IMR-90 (cell line): ENCODE measurements around the gene MTF1.

ENCODE experiments used
- BHLHE40 ChIP-seq: fragments of 150-350 bp; IDR thresholded peaks from 2 replicates; pipeline ENCODE4 v1.6.1; 2016; ENCODE audit warnings: mild to moderate bottlenecking, low read depth, low read length
- CEBPB ChIP-seq: IDR thresholded peaks from 2 replicates; pipeline ENCODE4 v1.6.1; 2012; ENCODE audit warnings: low read depth, low read length, improper control_type of control experiment
- CHD1 ChIP-seq: IDR thresholded peaks from 2 replicates; pipeline ENCODE4 v1.6.1; 2012; ENCODE audit warnings: low read depth, low read length, improper control_type of control experiment
- CTCF ChIP-seq: conservative IDR thresholded peaks from 2 replicates; pipeline ENCODE4 v1.5.1; 2012; ENCODE audit warnings: mild to moderate bottlenecking, low read depth, low read length, improper control_type of control experiment
- ELK1 ChIP-seq: fragments of 150-350 bp; IDR thresholded peaks from 2 replicates; pipeline ENCODE4 v1.6.1; 2016; ENCODE audit warnings: low read depth, mild to moderate bottlenecking, low read length, moderate library complexity, borderline replicate concordance
- FOS ChIP-seq: fragments of 150-350 bp; IDR thresholded peaks from 2 replicates; pipeline ENCODE4 v1.6.1; 2016; ENCODE audit warnings: low read depth, low read length
- MAFK ChIP-seq: IDR thresholded peaks from 2 replicates; pipeline ENCODE4 v1.6.1; 2012; ENCODE audit warnings: low read depth, low read length, improper control_type of control experiment
- MXI1 ChIP-seq: IDR thresholded peaks from 2 replicates; pipeline ENCODE4 v1.6.1; 2012; ENCODE audit warnings: low read depth, mild to moderate bottlenecking, low read length, moderate library complexity, borderline replicate concordance
- NFE2L2 ChIP-seq: fragments of 150-350 bp; IDR thresholded peaks from 2 replicates; pipeline ENCODE4 v1.6.1; 2016; ENCODE audit warnings: low read depth, mild to moderate bottlenecking, low read length
- POLR2A ChIP-seq: IDR thresholded peaks from 2 replicates; pipeline ENCODE4 v1.6.1; 2012; ENCODE audit warnings: mild to moderate bottlenecking, low read depth, low read length
- RCOR1 ChIP-seq: IDR thresholded peaks from 2 replicates; pipeline ENCODE4 v1.6.1; 2012; ENCODE audit warnings: mild to moderate bottlenecking, low read length, improper control_type of control experiment; ENCODE audit not compliant: insufficient replicate concordance
- RFX5 ChIP-seq: IDR thresholded peaks from 2 replicates; pipeline ENCODE4 v1.8.0; 2012; ENCODE audit warnings: low read depth, mild to moderate bottlenecking, low read length, moderate library complexity
- SMC3 ChIP-seq: fragments of 150-350 bp; IDR thresholded peaks from 2 replicates; pipeline ENCODE4 v1.6.1; 2016; ENCODE audit warnings: low read depth, mild to moderate bottlenecking, antibody characterized with exemption, low read length, moderate library complexity
- USF2 ChIP-seq: fragments of 150-350 bp; IDR thresholded peaks from 2 replicates; pipeline ENCODE4 v1.6.1; 2017; ENCODE audit warnings: mild to moderate bottlenecking, antibody characterized with exemption, low read length, low read depth

- TF ChIP-seq CTCF = no peak
- TF ChIP-seq POLR2A = no peak
- no peak for TF ChIP-seq SMC3
- TF ChIP-seq NFE2L2 = no peak
- TF ChIP-seq MAFK = peak; percentile 73
- TF ChIP-seq MXI1 = no peak
- TF ChIP-seq USF2 = no peak
- no peak for TF ChIP-seq BHLHE40
- TF ChIP-seq ELK1 = no peak
- TF ChIP-seq CHD1 = no peak
- no peak for TF ChIP-seq RCOR1
- no peak for TF ChIP-seq RFX5
- no peak for TF ChIP-seq CEBPB
- no peak for TF ChIP-seq FOS
Measured at GRCh38 chr1:37831109-37831508, 28.3 kb downstream of the MTF1 start.
